GM19239 (cell line): ENCODE measurements around the gene XIST.
"Not testable (repeated sequence)": the region's sequence is repeated elsewhere in the genome, so short reads cannot be mapped to it uniquely, and the experiment has no call there.

Experiments used
- DNase-seq: peaks from one replicate; pipeline ENCODE4 v3.0.0; 2011; ENCODE audit warnings: low spot score; ENCODE audit not compliant: insufficient read length
- FAIRE-seq: peaks from 2 replicates; lab custom pipeline; 2011; peaks lifted over from hg19 to GRCh38; lab: Jason Lieb, UNC

XIST gene

GRCh38 chrX:73817393-73818199 lies 34.9 kb downstream of the XIST start:
- FAIRE-seq, result no peak
- DNase-seq, result no peak

- no peak for FAIRE-seq
These were observed 40.3 kb downstream of the XIST start for GRCh38 chrX:73812256-73812655.

GRCh38 chrX:73804109-73804508 lies 48.4 kb downstream of the XIST start:
- not testable (repeated sequence) for DNase-seq, FAIRE-seq

More at GRCh38 chrX:73812256-73812655, 40.3 kb downstream of the XIST start:
- DNase-seq, result no peak

GRCh38 chrX:73799888-73800287 lies 52.6 kb downstream of the XIST start:
- DNase-seq (no peak), FAIRE-seq (no peak)

GRCh38 chrX:73792511-73792910 lies 60.0 kb downstream of the XIST start:
- not testable (repeated sequence) for FAIRE-seq, DNase-seq

- DNase-seq (no peak), FAIRE-seq (no peak)
These were observed 67.0 kb downstream of the XIST start for GRCh38 chrX:73785493-73785892.
